Measurements from ENCODE around the gene RUSC2.

RUSC2 gene

DNA sequence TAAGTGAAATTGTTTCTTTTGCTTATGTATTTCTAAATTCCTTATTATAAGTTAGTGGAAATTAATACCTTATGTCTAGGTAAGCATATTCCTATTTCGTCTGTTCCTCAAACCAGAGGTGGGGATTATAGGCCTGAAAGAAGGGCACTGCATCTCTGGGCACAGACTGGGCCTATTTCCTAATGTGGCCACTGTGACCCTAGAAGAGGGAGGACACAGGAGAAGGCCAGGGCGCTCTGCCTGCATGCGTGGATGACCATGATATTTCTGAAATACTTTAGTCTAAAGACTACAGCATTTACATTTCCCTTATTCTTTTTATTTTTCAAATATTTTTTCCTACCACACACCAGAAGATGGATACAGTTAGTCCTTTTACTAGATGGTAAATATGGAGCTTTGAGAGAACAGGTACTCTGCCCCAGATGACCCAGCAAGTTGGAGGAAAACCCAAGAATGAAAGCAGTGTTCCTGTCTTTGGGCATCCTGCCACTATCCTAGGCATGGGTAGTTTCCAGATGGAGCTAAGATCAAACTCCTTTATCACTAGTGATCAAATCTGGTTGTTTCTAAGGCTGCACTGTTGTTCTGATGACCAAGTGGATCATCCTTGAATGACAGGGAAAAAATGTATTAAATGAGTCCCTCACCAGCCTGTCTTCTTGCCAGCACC, 27.8 kb downstream of the RUSC2 start:
- Mint-ChIP-seq H3K27ac (peak overlapping the region; percentile 99), H3K4me1 (peaks cover 56% of the 10 kb centered on the region), H3K27me3 (ENCODE audit: low read depth, poor library complexity) (no peaks in the 10 kb centered on the region), H3K9me3 (no peaks in the 10 kb centered on the region), H3K4me3 (no peak overlapping the region), H3K36me3 (ENCODE audit: low read depth) (no peaks in the 10 kb centered on the region)
- DNase-seq: no peak
- TF ChIP-seq, protein P1, sequence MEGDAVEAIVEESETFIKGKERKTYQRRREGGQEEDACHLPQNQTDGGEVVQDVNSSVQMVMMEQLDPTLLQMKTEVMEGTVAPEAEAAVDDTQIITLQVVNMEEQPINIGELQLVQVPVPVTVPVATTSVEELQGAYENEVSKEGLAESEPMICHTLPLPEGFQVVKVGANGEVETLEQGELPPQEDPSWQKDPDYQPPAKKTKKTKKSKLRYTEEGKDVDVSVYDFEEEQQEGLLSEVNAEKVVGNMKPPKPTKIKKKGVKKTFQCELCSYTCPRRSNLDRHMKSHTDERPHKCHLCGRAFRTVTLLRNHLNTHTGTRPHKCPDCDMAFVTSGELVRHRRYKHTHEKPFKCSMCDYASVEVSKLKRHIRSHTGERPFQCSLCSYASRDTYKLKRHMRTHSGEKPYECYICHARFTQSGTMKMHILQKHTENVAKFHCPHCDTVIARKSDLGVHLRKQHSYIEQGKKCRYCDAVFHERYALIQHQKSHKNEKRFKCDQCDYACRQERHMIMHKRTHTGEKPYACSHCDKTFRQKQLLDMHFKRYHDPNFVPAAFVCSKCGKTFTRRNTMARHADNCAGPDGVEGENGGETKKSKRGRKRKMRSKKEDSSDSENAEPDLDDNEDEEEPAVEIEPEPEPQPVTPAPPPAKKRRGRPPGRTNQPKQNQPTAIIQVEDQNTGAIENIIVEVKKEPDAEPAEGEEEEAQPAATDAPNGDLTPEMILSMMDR (IDR thresholded peaks at IDR 0.05): no peak

- Mint-ChIP-seq H3K4me3 (no peak overlapping the region), H3K27ac (peak overlapping the region; percentile 99), H3K9me3 (no peaks in the 10 kb centered on the region), H3K27me3 (ENCODE audit: low read depth, poor library complexity) (no peaks in the 10 kb centered on the region), H3K4me1 (peaks cover 56% of the 10 kb centered on the region), H3K36me3 (ENCODE audit: low read depth) (no peaks in the 10 kb centered on the region)
- TF ChIP-seq, protein P1 (IDR thresholded peaks at IDR 0.05): no peak
- peak; percentile 26 for DNase-seq
Measured at GRCh38 chr9:35518225-35518821, 28.4 kb downstream of the RUSC2 start.

DNA sequence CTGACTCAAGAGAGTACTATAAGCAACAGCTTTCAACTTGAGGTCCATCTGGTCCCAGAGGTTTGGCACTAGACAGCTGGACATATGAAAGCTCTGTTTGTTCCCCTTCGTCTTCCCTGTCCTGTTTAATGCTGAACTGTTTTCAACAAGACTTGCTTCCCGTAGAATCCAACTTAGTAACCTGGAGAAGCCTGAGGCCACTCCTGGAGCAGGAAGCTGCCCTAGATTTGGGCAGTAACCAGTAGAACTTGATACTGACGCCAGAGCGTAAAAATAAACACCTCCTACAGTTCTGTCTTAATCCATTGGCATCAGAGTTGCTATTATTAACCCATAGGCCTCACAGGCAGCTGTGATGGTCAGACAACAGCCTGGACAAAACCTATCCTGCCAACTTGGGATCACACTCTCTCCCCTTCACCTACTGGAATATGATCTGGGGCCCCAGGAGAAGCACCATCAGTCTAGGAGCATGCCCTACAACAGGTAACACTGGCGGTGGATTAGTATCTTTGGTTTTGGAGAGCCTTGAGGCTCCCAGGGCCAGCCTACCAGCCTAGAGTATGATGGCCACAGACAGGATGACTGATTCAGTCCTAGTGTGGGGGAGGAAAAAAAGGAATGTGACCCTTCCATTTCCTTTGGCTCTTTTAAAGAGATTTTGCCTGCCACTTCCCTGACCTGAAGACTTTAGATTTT, 29.2 kb downstream of the RUSC2 start:
- Mint-ChIP-seq H3K4me3 (no peak overlapping the region), H3K36me3 (ENCODE audit: low read depth) (no peaks in the 10 kb centered on the region), H3K4me1 (peaks cover 56% of the 10 kb centered on the region), H3K9me3 (no peaks in the 10 kb centered on the region), H3K27me3 (ENCODE audit: low read depth, poor library complexity) (no peaks in the 10 kb centered on the region), H3K27ac (peak overlapping the region; percentile 94)
- TF ChIP-seq, protein P1 (IDR thresholded peaks at IDR 0.05): no peak
- DNase-seq: no peak

DNA sequence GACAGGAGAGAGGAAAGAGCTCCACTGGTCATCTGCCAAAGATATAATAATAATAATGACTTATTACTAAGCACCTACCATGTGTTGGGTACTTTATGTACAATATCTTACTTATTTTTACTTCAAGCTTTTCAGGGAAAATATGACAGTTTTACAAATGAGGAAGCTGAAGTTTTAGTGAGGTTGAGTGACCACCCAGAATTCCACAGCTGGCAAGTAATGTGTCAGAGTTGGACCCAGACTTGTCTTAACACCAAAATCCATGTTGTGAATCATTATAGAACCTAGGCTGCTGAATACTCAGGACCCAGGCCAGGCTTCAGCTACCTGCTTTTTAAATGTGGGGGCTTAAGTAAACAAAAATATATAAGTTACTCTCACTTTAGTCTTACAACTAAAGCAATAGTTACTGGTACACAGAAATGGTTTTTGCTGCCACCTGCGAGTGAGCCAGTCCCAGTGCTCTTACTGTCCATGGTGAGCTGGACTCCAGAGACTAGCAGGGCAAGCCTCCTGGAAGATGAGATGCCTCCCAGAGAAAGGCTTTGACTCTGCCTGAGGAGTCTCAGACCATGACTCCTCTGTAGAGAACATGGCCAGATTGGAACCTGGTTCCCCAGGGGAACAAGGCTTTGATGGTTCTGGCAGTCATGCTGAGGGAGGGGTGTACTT, 29.9 kb downstream of the RUSC2 start:
- no peak overlapping the region for H3K27ac Mint-ChIP-seq
- H3K9me3 Mint-ChIP-seq: no peaks in the 10 kb centered on the region
- DNase-seq: no peak
- TF ChIP-seq, protein P1 (IDR thresholded peaks at IDR 0.05): no peak
- H3K4me3 Mint-ChIP-seq: no peak overlapping the region
- H3K4me1 Mint-ChIP-seq: peaks cover 56% of the 10 kb centered on the region
- H3K27me3 Mint-ChIP-seq (ENCODE audit: low read depth, poor library complexity): no peaks in the 10 kb centered on the region
- H3K36me3 Mint-ChIP-seq (ENCODE audit: low read depth): no peaks in the 10 kb centered on the region

- no peaks in the 10 kb centered on the region for H3K36me3 Mint-ChIP-seq (ENCODE audit: low read depth)
- no peak overlapping the region for H3K4me3 Mint-ChIP-seq
- TF ChIP-seq, protein P1 (IDR thresholded peaks at IDR 0.05): no peak
- H3K9me3 Mint-ChIP-seq: no peaks in the 10 kb centered on the region
- no peaks in the 10 kb centered on the region for H3K27me3 Mint-ChIP-seq (ENCODE audit: low read depth, poor library complexity)
- DNase-seq: no peak
- H3K4me1 Mint-ChIP-seq: peaks cover 56% of the 10 kb centered on the region
- no peak overlapping the region for H3K27ac Mint-ChIP-seq
Measured at GRCh38 chr9:35520364-35520710, 30.4 kb downstream of the RUSC2 start.

Data from nephron progenitor cell (in vitro differentiated cells).